HG03565 (cell line): ENCODE results near the gene PROC.

Experiments
- ATAC-seq: cut with Tn5 transposase; IDR thresholded peaks from one replicate; pipeline ENCODE4 v1.9.1; 2021; ENCODE audit warnings: mild to moderate bottlenecking, moderate library complexity; ENCODE audit not compliant: unreplicated experiment

The PROC gene

GRCh38 chr2:127413200-127413599 is 5.0 kb upstream of the PROC start:
- ATAC-seq, result no peak

GRCh38 chr2:127413782-127414637 is 4.2 kb upstream of the PROC start:
- ATAC-seq, result no peak

GRCh38 chr2:127414638-127415592 is 3.3 kb upstream of the PROC start:
- no peak for ATAC-seq

- ATAC-seq, result peak; percentile 71
These were observed 2.4 kb upstream of the PROC start for GRCh38 chr2:127415593-127416505.

- no peak for ATAC-seq
These were observed 1.7 kb upstream of the PROC start for GRCh38 chr2:127416506-127417001.

- ATAC-seq, result no peak
These were observed 821 bp upstream of the PROC start for GRCh38 chr2:127417406-127417805.

GRCh38 chr2:127419112-127419430 is 844 bp downstream of the PROC start:
- no peak for ATAC-seq

GRCh38 chr2:127419448-127420038 is 1.3 kb downstream of the PROC start:
- no peak for ATAC-seq

GRCh38 chr2:127420039-127420864 is 2.0 kb downstream of the PROC start:
- no peak for ATAC-seq

- ATAC-seq, result no peak
These were observed 3.0 kb downstream of the PROC start for GRCh38 chr2:127421116-127421800.

GRCh38 chr2:127421871-127422558 is 3.8 kb downstream of the PROC start:
- ATAC-seq, result no peak

- ATAC-seq, result no peak
These were observed 4.6 kb downstream of the PROC start for GRCh38 chr2:127422559-127423477.

GRCh38 chr2:127423478-127423843 is 5.2 kb downstream of the PROC start:
- no peak for ATAC-seq

GRCh38 chr2:127423880-127424279 is 5.7 kb downstream of the PROC start:
- no peak for ATAC-seq

GRCh38 chr2:127424598-127425520 is 6.6 kb downstream of the PROC start:
- ATAC-seq, result no peak
